Naive thymus-derived CD8-positive, alpha-beta T cell (primary cell): Measurements from ENCODE around the gene NABP2. TPM values are rescaled to one million over a fixed set of nuclear protein-coding genes. Genes with fewer than 3 reads are reported as not detected.
"Not testable (repeated sequence)": the region's sequence is repeated elsewhere in the genome, so short reads cannot be mapped to it uniquely, and the experiment has no call there.

Source experiments
- ATAC-seq, 2 donors: fragments of 150-1000 bp; cut with Tn5 transposase in 1 of 2; sonication (Bioruptor Pico), chemical (Tn5 transposase) in 1 of 2; 1 replicate in 1 of 2; 2 replicates in 1 of 2; pipeline ENCODE4 v1.10.0; 2021; ENCODE audit warnings: mild to moderate bottlenecking in 2 of 2, moderate library complexity in 2 of 2
- POLR2A ChIA-PET: fragments of 350-600 bp; sonication (Branson Sonifier 250); formaldehyde crosslinking; loops from one replicate; lab custom pipeline; 2021; ENCODE audit warnings: antibody characterized with exemption; lab: Charles Lee
- DNase-seq, 10 donors: peaks; one replicate each; pipeline versions ENCODE4 v3.0.0 to v3.0.0-alpha.2; 2020 to 2022
- H3K27ac Mint-ChIP-seq, 10 donors: one replicate each; pipeline ENCODE4 v1.8.0; 2020 to 2022; ENCODE audit warnings: mild to moderate bottlenecking in 10 of 10, mixed read lengths in 10 of 10, moderate library complexity in 4 of 10, inconsistent platforms in 1 of 10
- H3K27me3 Mint-ChIP-seq, 5 donors: one replicate each; pipeline ENCODE4 v1.8.0; 2021 to 2022; ENCODE audit warnings: mixed read lengths in 5 of 5
- H3K36me3 Mint-ChIP-seq, 3 donors: one replicate each; pipeline ENCODE4 v1.8.0; 2020 to 2022; ENCODE audit warnings: mixed read lengths in 3 of 3, mild to moderate bottlenecking in 2 of 3, inconsistent platforms in 1 of 3
- H3K4me1 Mint-ChIP-seq, 4 donors: one replicate each; pipeline ENCODE4 v1.8.0; 2021 to 2022; ENCODE audit warnings: mixed read lengths in 4 of 4
- H3K4me3 Mint-ChIP-seq, 10 donors: one replicate each; pipeline ENCODE4 v1.8.0; 2020 to 2022; ENCODE audit warnings: mild to moderate bottlenecking in 10 of 10, mixed read lengths in 10 of 10, moderate library complexity in 6 of 10, inconsistent platforms in 1 of 10
- H3K9me3 Mint-ChIP-seq, 9 donors: one replicate each; pipeline ENCODE4 v1.8.0; 2020 to 2022; ENCODE audit warnings: mixed read lengths in 9 of 9, mild to moderate bottlenecking in 3 of 9, inconsistent platforms in 1 of 9, moderate library complexity in 1 of 9
- polyA plus RNA-seq, 3 donors: library from polyadenylated mRNA; unstranded; fragments of 300-500 nt; fragmentation: Illumina TruSeq; gene quantifications; one replicate each; pipeline ENCODE4 v1.2.3, GENCODE V29; 2021
- total RNA-seq, 8 experiments: library from RNA in 2 of 8; stranded (reverse) in 2 of 8; gene quantifications; one replicate each; pipeline ENCODE4 v1.2.3 and lab custom pipeline; 2021 to 2026

Gene NABP2
- total and polyA plus RNA-seq, 5 experiments from 2014 or later, result 3.5 to 13.3 (median 3.9) TPM

DNA sequence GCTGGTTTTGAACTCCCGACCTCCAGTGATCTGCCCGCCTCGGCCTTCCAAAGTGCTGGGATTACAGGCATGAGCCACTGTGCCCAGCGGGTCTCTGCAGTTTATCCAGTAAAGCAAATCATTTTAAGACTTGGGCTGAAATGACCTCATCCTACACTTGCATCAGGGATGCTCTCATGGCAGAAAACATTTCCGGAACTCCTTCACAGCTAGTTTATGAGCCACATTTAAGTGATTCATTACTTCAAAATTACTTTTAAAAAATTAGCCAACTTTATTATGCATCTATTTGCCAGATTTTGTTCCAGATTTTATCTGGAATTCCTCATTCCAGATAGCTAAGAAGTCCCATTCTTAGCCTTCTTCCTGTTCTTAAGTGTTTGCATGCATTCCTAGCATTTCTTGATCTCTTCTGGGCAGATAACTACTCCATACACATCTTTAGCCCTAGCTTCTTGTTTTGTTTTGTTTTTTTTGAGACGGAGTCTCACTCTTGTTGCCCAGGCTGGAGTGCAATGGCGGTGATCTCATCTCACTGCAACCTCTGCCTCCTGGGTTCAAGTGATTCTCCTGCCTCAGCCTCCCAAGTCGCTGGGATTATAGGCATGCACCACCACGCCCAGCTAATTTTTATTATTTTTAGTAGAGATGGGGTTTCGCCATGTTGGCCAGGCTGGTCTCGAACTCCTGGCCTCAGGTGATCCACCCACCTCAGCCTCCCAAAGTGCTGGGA lies 27.2 kb upstream of the NABP2 start:
- H3K4me3 Mint-ChIP-seq, H3K27me3 Mint-ChIP-seq, ATAC-seq, DNase-seq, H3K9me3 Mint-ChIP-seq, H3K36me3 Mint-ChIP-seq: not testable (repeated sequence)
- POLR2A ChIA-PET, result interaction anchor here (1.8 kb wide), 1 partner anchor 25 kb away, joined by 9 read pairs; the partner anchor contains the start of gene RNF41
- peak overlapping the region in 1 of 10 donors; percentile 46 for H3K27ac Mint-ChIP-seq
- peaks cover 8 to 16% (median 11%) of the 10 kb centered on the region in 4 donors for H3K4me1 Mint-ChIP-seq

GRCh38 chr12:56197921-56198635 lies 26.1 kb upstream of the NABP2 start:
- Mint-ChIP-seq H3K9me3 (no peaks in the 10 kb centered on the region), H3K36me3 (no peaks in the 10 kb centered on the region), H3K27me3 (no peaks in the 10 kb centered on the region), H3K27ac (peak overlapping the region in 3 of 10 donors; percentile 20 to 40 (median 34)), H3K4me1 (peaks cover 6 to 9% (median 8%) of the 10 kb centered on the region in 4 donors), H3K4me3 (no peak overlapping the region)
- POLR2A ChIA-PET, result interaction anchor here (0.5 to 1.8 kb wide), 5 partner anchors 8 to 171 kb away, joined by 3 to 9 read pairs (median 3); partner anchors contain the start of gene RNF41
- ATAC-seq, result no peak
- no peak for DNase-seq

DNA sequence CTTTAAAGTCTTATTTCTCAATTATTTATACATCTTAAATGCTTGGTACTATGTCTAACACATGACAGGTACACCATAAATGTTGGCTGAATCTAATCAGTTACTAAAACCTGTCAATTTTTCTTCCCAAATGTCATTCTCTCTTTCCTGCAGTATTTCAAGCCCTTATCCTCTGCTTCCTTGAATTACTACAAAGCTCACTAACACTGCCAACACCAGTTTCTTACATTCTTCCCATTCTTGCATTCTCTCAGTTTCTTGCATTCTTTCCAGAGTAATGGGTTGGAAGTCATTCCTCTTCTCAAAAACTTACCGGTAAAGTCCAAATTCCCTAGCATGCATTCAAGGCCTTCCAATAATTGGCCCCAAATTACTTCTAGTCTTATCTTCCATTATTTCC lies 25.3 kb upstream of the NABP2 start:
- POLR2A ChIA-PET, result interaction anchor here (0.6 to 1.8 kb wide), 4 partner anchors 9 to 82 kb away, joined by 3 to 6 read pairs (median 4); partner anchors contain the start of genes RNF41 and RPL41
- H3K27ac Mint-ChIP-seq, result peak overlapping the region in 4 of 10 donors; percentile 17 to 40 (median 26)
- no peak for ATAC-seq

DNA sequence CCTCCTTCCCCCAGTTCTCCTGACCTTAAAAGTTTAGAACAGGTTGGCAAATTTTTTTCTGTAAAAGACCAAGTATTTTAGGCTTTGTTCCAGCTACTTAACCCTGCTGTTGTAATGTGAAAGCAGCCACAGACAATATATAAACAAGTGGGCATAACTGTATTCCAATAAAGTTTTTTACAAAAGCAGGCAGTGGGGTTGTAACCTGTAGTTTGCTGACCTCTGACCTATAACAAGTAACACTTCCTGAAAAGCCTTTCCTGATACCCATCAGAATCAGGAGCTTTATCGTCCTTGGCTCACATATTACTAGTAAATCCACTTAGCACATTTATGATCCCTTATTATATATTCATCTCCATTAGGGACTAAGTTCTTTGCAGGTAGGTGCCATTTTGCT lies 21.8 kb upstream of the NABP2 start:
- DNase-seq (no peak), ATAC-seq (no peak)
- Mint-ChIP-seq H3K27me3 (no peaks in the 10 kb centered on the region), H3K4me1 (peaks cover 1 to 5% (median 3%) of the 10 kb centered on the region in 4 donors), H3K36me3 (peaks cover 0 to 31% (median 0%) of the 10 kb centered on the region in 3 donors), H3K9me3 (no peaks in the 10 kb centered on the region), H3K27ac (peak overlapping the region in 4 of 10 donors; percentile 4 to 50 (median 22)), H3K4me3 (no peak overlapping the region)
- POLR2A ChIA-PET, result interaction anchor here (1.0 to 1.6 kb wide), 4 partner anchors 9 to 21 kb away, joined by 3 to 8 read pairs (median 5); partner anchors contain the start of genes RNF41 and SMARCC2

More for the DNA sequence above, 25.3 kb upstream of the NABP2 start:
- H3K4me3 Mint-ChIP-seq, result no peak overlapping the region
- H3K36me3 Mint-ChIP-seq, result no peaks in the 10 kb centered on the region
- H3K4me1 Mint-ChIP-seq, result peaks cover 1 to 5% (median 3%) of the 10 kb centered on the region in 4 donors
- no peak for DNase-seq
- H3K9me3 Mint-ChIP-seq, result no peaks in the 10 kb centered on the region
- no peaks in the 10 kb centered on the region for H3K27me3 Mint-ChIP-seq

DNA sequence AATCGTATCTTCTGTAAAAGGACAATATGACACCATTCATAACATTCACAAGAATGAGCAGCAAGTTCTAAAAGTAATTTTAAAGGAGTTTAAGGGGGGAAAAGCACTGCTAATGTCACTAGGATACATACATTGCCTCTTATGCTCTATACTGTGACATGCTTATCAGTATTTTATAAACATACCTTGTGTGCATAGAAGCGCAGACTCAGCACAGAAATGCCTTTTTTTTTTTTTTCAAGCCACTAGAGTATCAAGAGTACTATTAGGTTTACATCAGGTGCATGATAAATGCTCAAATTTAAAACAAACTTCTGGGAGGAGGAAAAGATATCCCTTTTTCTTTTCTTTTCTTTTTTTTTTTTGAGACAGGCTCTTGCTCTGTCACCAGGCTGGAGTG lies 21.3 kb upstream of the NABP2 start:
- Mint-ChIP-seq H3K36me3 (peaks cover 0 to 35% (median 4%) of the 10 kb centered on the region in 3 donors), H3K9me3 (no peaks in the 10 kb centered on the region), H3K27me3 (no peaks in the 10 kb centered on the region), H3K4me3 (no peak overlapping the region), H3K27ac (peak overlapping the region in 4 of 10 donors; percentile 4 to 50 (median 30)), H3K4me1 (peaks cover 1 to 5% (median 3%) of the 10 kb centered on the region in 4 donors)
- ATAC-seq (no peak), DNase-seq (no peak)
- POLR2A ChIA-PET, result interaction anchor here (0.6 to 1.6 kb wide), 6 partner anchors 9 to 274 kb away, joined by 3 to 8 read pairs (median 3); partner anchors contain the start of genes RPL41 and SMARCC2

- no peak overlapping the region for H3K4me3 Mint-ChIP-seq
- POLR2A ChIA-PET, result interaction anchor here (0.8 to 2.5 kb wide), 3 partner anchors 15 to 78 kb away, joined by 3 to 6 read pairs (median 6); partner anchors contain the start of genes RNF41 and SMARCC2
These were observed 19.9 kb upstream of the NABP2 start for GRCh38 chr12:56204275-56204674.

GRCh38 chr12:56205445-56205844 lies 18.7 kb upstream of the NABP2 start:
- H3K36me3 Mint-ChIP-seq, result peaks cover 0 to 58% (median 4%) of the 10 kb centered on the region in 3 donors
- peak overlapping the region in 2 of 10 donors; percentile 12 to 14 for H3K27ac Mint-ChIP-seq
- H3K9me3 Mint-ChIP-seq, result no peaks in the 10 kb centered on the region
- ATAC-seq (peak in 1 of 2 donors; percentile 43), DNase-seq (no peak)
- H3K4me3 Mint-ChIP-seq, result no peak overlapping the region
- no peaks in the 10 kb centered on the region for H3K27me3 Mint-ChIP-seq
- POLR2A ChIA-PET, result interaction anchor here (0.6 to 2.5 kb wide), 5 partner anchors 16 to 107 kb away, joined by 3 to 6 read pairs (median 4); partner anchors contain the start of genes RNF41 and SMARCC2
- H3K4me1 Mint-ChIP-seq, result peaks cover 1 to 4% (median 2%) of the 10 kb centered on the region in 4 donors

More at GRCh38 chr12:56204275-56204674, 19.9 kb upstream of the NABP2 start:
- Mint-ChIP-seq H3K9me3 (no peaks in the 10 kb centered on the region), H3K4me1 (peaks cover 1 to 4% (median 2%) of the 10 kb centered on the region in 4 donors), H3K27ac (peak overlapping the region in 6 of 10 donors; percentile 8 to 86 (median 57)), H3K27me3 (no peaks in the 10 kb centered on the region), H3K36me3 (peaks cover 0 to 47% (median 4%) of the 10 kb centered on the region in 3 donors)
- no peak for ATAC-seq
- DNase-seq, result no peak

GRCh38 chr12:56206452-56207166 lies 17.5 kb upstream of the NABP2 start:
- peak overlapping the region in 6 of 10 donors; percentile 8 to 73 (median 52) for H3K27ac Mint-ChIP-seq
- peaks cover 1 to 4% (median 3%) of the 10 kb centered on the region in 4 donors for H3K4me1 Mint-ChIP-seq
- peaks cover 0 to 69% (median 4%) of the 10 kb centered on the region in 3 donors for H3K36me3 Mint-ChIP-seq
- H3K4me3 Mint-ChIP-seq, result no peak overlapping the region
- ATAC-seq, result peak; percentile 54 to 65
- peak in 6 of 10 donors; percentile 8 to 30 (median 26) for DNase-seq
- H3K27me3 Mint-ChIP-seq, result no peaks in the 10 kb centered on the region
- H3K9me3 Mint-ChIP-seq, result no peaks in the 10 kb centered on the region
- POLR2A ChIA-PET, result interaction anchor here (0.5 to 4.1 kb wide), 6 partner anchors 15 to 262 kb away, joined by 3 to 18 read pairs (median 5); partner anchors contain the start of genes RNF41, SMARCC2 and SPRYD4

- H3K4me1 Mint-ChIP-seq, result peaks cover 0 to 3% (median under 1%) of the 10 kb centered on the region in 4 donors
- H3K4me3 Mint-ChIP-seq, result no peak overlapping the region
- H3K9me3 Mint-ChIP-seq, result no peaks in the 10 kb centered on the region
- ATAC-seq (peak in 1 of 2 donors; percentile 39), DNase-seq (no peak)
- H3K27ac Mint-ChIP-seq, result peak overlapping the region in 4 of 10 donors; percentile 37 to 60 (median 49)
- POLR2A ChIA-PET, result interaction anchor here (0.8 to 4.1 kb wide), 5 partner anchors 8 to 260 kb away, joined by 3 to 18 read pairs (median 3); partner anchors contain the start of genes RNF41, SMARCC2 and SPRYD4
- H3K36me3 Mint-ChIP-seq, result peaks cover 0 to 82% (median 6%) of the 10 kb centered on the region in 3 donors
- no peaks in the 10 kb centered on the region for H3K27me3 Mint-ChIP-seq
These were observed 16.1 kb upstream of the NABP2 start for GRCh38 chr12:56208006-56208405.

DNA sequence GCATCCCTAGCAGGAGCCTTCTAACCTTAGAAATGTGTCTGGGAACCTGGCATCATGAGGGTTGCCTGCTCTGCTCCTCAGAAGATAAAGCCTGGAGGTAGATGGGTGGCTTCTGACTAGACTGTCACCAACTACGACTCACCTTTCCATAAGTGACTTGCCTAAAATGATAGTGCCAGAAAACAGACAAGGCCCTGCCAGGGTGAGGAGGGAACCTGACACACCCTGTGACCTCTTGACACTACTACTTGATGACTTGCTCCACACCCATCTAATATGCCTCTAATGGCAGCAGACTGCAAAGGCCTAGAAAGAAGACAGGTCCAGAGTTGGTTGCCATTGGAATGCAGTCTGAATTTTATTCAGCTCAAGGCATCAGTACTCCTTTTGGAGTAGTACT lies 11.8 kb upstream of the NABP2 start:
- Mint-ChIP-seq H3K27me3 (no peaks in the 10 kb centered on the region), H3K4me1 (peaks cover 2 to 15% (median 11%) of the 10 kb centered on the region in 4 donors), H3K9me3 (no peaks in the 10 kb centered on the region), H3K36me3 (peaks cover 4 to 83% (median 8%) of the 10 kb centered on the region in 3 donors), H3K4me3 (no peak overlapping the region), H3K27ac (no peak overlapping the region)
- ATAC-seq, result no peak
- POLR2A ChIA-PET, result interaction anchor here (0.5 to 1.4 kb wide), 2 partner anchors 8 to 56 kb away, joined by 3 to 5 read pairs; no protein-coding TSS in a partner anchor
- DNase-seq, result no peak

DNA sequence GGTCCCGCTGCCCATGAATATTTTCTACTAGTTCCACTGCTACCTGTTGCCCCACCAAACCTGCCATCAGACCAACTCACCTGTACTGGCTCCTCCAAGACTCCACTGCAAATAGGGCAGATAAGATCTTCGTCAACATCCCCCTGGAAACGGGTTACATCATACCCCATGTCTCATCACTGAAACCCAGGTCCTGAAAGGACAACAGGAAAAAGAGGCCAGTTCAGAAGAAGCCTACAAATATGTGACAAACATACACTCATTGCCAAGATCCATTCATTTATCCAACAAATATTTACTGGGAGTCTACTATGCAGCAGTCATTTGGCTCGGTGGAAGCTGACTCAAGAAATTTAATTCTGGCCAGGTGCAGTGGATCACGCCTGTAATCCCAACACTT lies 10.3 kb upstream of the NABP2 start:
- Mint-ChIP-seq H3K36me3 (peaks cover 4 to 70% (median 5%) of the 10 kb centered on the region in 3 donors), H3K4me3 (no peak overlapping the region), H3K27ac (peak overlapping the region in 3 of 10 donors; percentile 30 to 72 (median 43)), H3K4me1 (peaks cover 2 to 19% (median 11%) of the 10 kb centered on the region in 4 donors), H3K27me3 (no peaks in the 10 kb centered on the region), H3K9me3 (no peaks in the 10 kb centered on the region)
- DNase-seq (no peak), ATAC-seq (no peak)
- POLR2A ChIA-PET, result interaction anchor here (0.6 to 1.2 kb wide), 2 partner anchors 67 to 274 kb away, joined by 4 to 7 read pairs; no protein-coding TSS in a partner anchor
